Transverse colon (tissue), 4 donors: ENCODE measurements around the gene ACKR1. TPM values are rescaled to one million over a fixed set of nuclear protein-coding genes. Genes with fewer than 3 reads are reported as not detected.

Experiments
- DNase-seq: peaks from one replicate; pipeline ENCODE4 v3.0.0-alpha.2; 2019
- H3K27ac ChIP-seq, 4 donors: fragments of 200-600 bp; sonication (generic); 2 replicates each; pipeline ENCODE4 v1.5.1; 2016 to 2018; ENCODE audit warnings: inconsistent platforms in 4 of 4
- H3K27me3 ChIP-seq: fragments of 200-600 bp; sonication (generic); 2 replicates; pipeline ENCODE4 v1.5.1; 2017; ENCODE audit warnings: inconsistent platforms
- H3K36me3 ChIP-seq, 4 donors: fragments of 200-600 bp; sonication (generic); 2 replicates each; pipeline ENCODE4 v1.5.1; 2017 to 2019; ENCODE audit warnings: inconsistent platforms in 4 of 4
- H3K4me1 ChIP-seq, 4 donors: fragments of 200-600 bp; sonication (generic); 2 replicates each; pipeline ENCODE4 v1.5.1; 2017 to 2020; ENCODE audit warnings: inconsistent platforms in 4 of 4
- H3K4me3 ChIP-seq, 4 donors: fragments of 200-600 bp; sonication (generic); 1 replicate in 1 of 4; 2 replicates in 3 of 4; pipeline versions ENCODE4 v1.5.1 to v1.6.1; 2017 to 2019; ENCODE audit warnings: inconsistent platforms in 4 of 4
- H3K9me3 ChIP-seq, 2 donors: fragments of 200-600 bp; sonication (generic); 2 replicates each; pipeline ENCODE4 v1.5.1; 2017 to 2019; ENCODE audit warnings: inconsistent platforms in 2 of 2
- CTCF ChIP-seq, 5 experiments: fragments of 200-600 bp in 3 of 5; fragments of 450-650 bp in 2 of 5; sonication (generic) in 3 of 5; IDR thresholded peaks; 1 replicate in 2 of 5; 2 replicates in 3 of 5; pipeline ENCODE4 v1.5.1; 2016 to 2017; ENCODE audit warnings: antibody characterized with exemption in 5 of 5, inconsistent platforms in 3 of 5, mild to moderate bottlenecking in 2 of 5, moderate library complexity in 1 of 5
- EP300 ChIP-seq: sonication (generic); formaldehyde crosslinking; IDR thresholded peaks from one replicate; pipeline ENCODE4 v1.6.1; 2017; ENCODE audit warnings: antibody characterized with exemption, low read depth
- POLR2A ChIP-seq: fragments of 450-650 bp; IDR thresholded peaks from one replicate; pipeline ENCODE4 v1.6.1; 2016; ENCODE audit warnings: antibody characterized with exemption, mild to moderate bottlenecking, moderate library complexity
- POLR2AphosphoS5 ChIP-seq, 3 donors: sonication (generic); formaldehyde crosslinking; IDR thresholded peaks; one replicate each; pipeline ENCODE4 v1.6.1; 2016; ENCODE audit warnings: antibody characterized with exemption in 3 of 3
- WGBS, 2 donors: methylation state at CpG; one replicate each; pipeline ENCODE4 v1.1.5; 2018; ENCODE audit warnings: low coverage in 1 of 2; 5-methylcytosine and 5-hydroxymethylcytosine counted together
- in situ Hi-C, 4 donors: fragments of 200-750 bp; cut with MboI; loops; one replicate each; pipeline versions ENCODE4 v1.15.0 to v1.15.1; 2017; ENCODE audit warnings: low sequenced_read_pairs in 3 of 4, low pct_ligation_motif_present in 1 of 4, low pct_unique_long_range_greater_than_20kb in 1 of 4
- intact Hi-C: fragments of 100-400 bp; cut with DNase I; formaldehyde crosslinking; loops from one replicate; pipeline ENCODE4 v1.15.1; 2023; ENCODE audit warnings: low total_unique reads
- total RNA-seq, 4 donors: library from RNA; depleted of rRNA; stranded (reverse); fragments of >200 nt; gene quantifications; one replicate each; pipeline ENCODE4 v1.1.0, GENCODE V29; 2016

The ACKR1 gene
- total RNA-seq, 4 donors from 2014 or later, result 4.1 to 16.7 (median 9.9) TPM

- H3K4me1 ChIP-seq, result peaks cover 0 to 4% (median 0%) of the 10 kb centered on the region in 4 donors
- H3K27me3 ChIP-seq, result peaks cover 40% of the 10 kb centered on the region
- peak within 1 kb of the TSS in 3 of 4 donors; percentile 21 to 41 (median 28) for H3K4me3 ChIP-seq
- H3K27ac ChIP-seq, result peak within 1 kb of the TSS in 2 of 4 donors; percentile 35 to 61
- intact Hi-C loops (no loop called here), in situ Hi-C loops (no loop called here)
- no peaks in the 10 kb centered on the region for H3K36me3 ChIP-seq
- DNase-seq, result no peak
- no peaks in the 10 kb centered on the region for H3K9me3 ChIP-seq
- WGBS, 2 donors, result 16% methylated on average over 28 of the region's 29 CpGs; no CpG with 5 or more reads in 1 of the 2 donors
- no peak for TF ChIP-seq CTCF (IDR thresholded peaks at IDR 0.05)
- TF ChIP-seq EP300, result no peak
- no peak for TF ChIP-seq POLR2AphosphoS5 (IDR thresholded peaks at IDR 0.05)
- TF ChIP-seq POLR2A, result no peak
Observed at GRCh38 chr1:159171254-159171687, 33.4 kb upstream of the ACKR1 start, which contains the start of gene CADM3. Gene CADM3 (plus strand): TSS chr1:159171615. CDS start chr1:159171766, 151 bp downstream.

GRCh38 chr1:159171688-159172501 lies 32.8 kb upstream of the ACKR1 start:
- H3K36me3 ChIP-seq, result no peaks in the 10 kb centered on the region
- intact Hi-C loops (no loop called here), in situ Hi-C loops (no loop called here)
- peak overlapping the region in 3 of 4 donors; percentile 21 to 41 (median 28) for H3K4me3 ChIP-seq
- TF ChIP-seq EP300, result no peak
- no peak for TF ChIP-seq CTCF (IDR thresholded peaks at IDR 0.05)
- no peak for TF ChIP-seq POLR2AphosphoS5 (IDR thresholded peaks at IDR 0.05)
- TF ChIP-seq POLR2A, result no peak
- H3K9me3 ChIP-seq, result no peaks in the 10 kb centered on the region
- H3K27me3 ChIP-seq, result peaks cover 40% of the 10 kb centered on the region
- H3K4me1 ChIP-seq, result peaks cover 0 to 4% (median 0%) of the 10 kb centered on the region in 4 donors
- 0 to 9% methylated on average over 1 to 49 of the region's 49 CpGs for WGBS, 2 donors
- peak overlapping the region in 2 of 4 donors; percentile 35 to 61 for H3K27ac ChIP-seq
- DNase-seq, result no peak

- Histone ChIP-seq H3K27ac (peak overlapping the region in 2 of 4 donors; percentile 26 to 51), H3K36me3 (no peaks in the 10 kb centered on the region), H3K27me3 (peaks cover 40% of the 10 kb centered on the region), H3K4me3 (peak overlapping the region in 3 of 4 donors; percentile 1 to 41 (median 28)), H3K9me3 (no peaks in the 10 kb centered on the region), H3K4me1 (peaks cover 0 to 4% (median 0%) of the 10 kb centered on the region in 4 donors)
- intact Hi-C loops, result no loop called here
- no peak for DNase-seq
- WGBS, 2 donors, result 0 to 10% methylated on average over 4 to 15 of the region's 17 CpGs
- in situ Hi-C loops, result no loop called here
- TF ChIP-seq CTCF (IDR thresholded peaks at IDR 0.05), result no peak
- TF ChIP-seq EP300, result no peak
- TF ChIP-seq POLR2AphosphoS5 (IDR thresholded peaks at IDR 0.05), result no peak
- TF ChIP-seq POLR2A, result no peak
Observed at GRCh38 chr1:159172614-159173291, 31.9 kb upstream of the ACKR1 start.

GRCh38 chr1:159173320-159173719 lies 31.4 kb upstream of the ACKR1 start:
- in situ Hi-C loops (no loop called here), intact Hi-C loops (no loop called here)
- no peak overlapping the region for H3K27ac ChIP-seq
- DNase-seq, result no peak
- peaks cover 0 to 4% (median 0%) of the 10 kb centered on the region in 4 donors for H3K4me1 ChIP-seq
- H3K9me3 ChIP-seq, result no peaks in the 10 kb centered on the region
- TF ChIP-seq EP300 (no peak), POLR2AphosphoS5 (IDR thresholded peaks at IDR 0.05) (no peak)
- H3K27me3 ChIP-seq, result peaks cover 40% of the 10 kb centered on the region
- peak overlapping the region in 1 of 4 donors; percentile 41 for H3K4me3 ChIP-seq
- H3K36me3 ChIP-seq, result no peaks in the 10 kb centered on the region
- WGBS, 2 donors, result 27 to 36% methylated on average over 2 to 7 of the region's 7 CpGs
